HG03565 (cell line): ENCODE results near the gene PCDHA10.
"Not testable (repeated sequence)": the region's sequence is repeated elsewhere in the genome, so short reads cannot be mapped to it uniquely, and the experiment has no call there.

Experiments
- ATAC-seq: cut with Tn5 transposase; IDR thresholded peaks from one replicate; pipeline ENCODE4 v1.9.1; 2021; ENCODE audit warnings: mild to moderate bottlenecking, moderate library complexity; ENCODE audit not compliant: unreplicated experiment

PCDHA10 gene

GRCh38 chr5:140855772-140856674, at the start of gene PCDHA10:
Gene PCDHA10, plus strand, starts transcription at chr5:140855897. Its CDS starts 152 bp downstream, at chr5:140856049.
- no peak for ATAC-seq

GRCh38 chr5:140806834-140807775, 48.6 kb upstream of the PCDHA10 start, which contains the start of gene PCDHA4:
Gene PCDHA4, plus strand, starts transcription at chr5:140807068.
- ATAC-seq: no peak

- not testable (repeated sequence) for ATAC-seq
Measured at GRCh38 chr5:140808241-140808888, 47.3 kb upstream of the PCDHA10 start.

- no peak for ATAC-seq
Measured at GRCh38 chr5:140808889-140809291, 46.8 kb upstream of the PCDHA10 start.

- ATAC-seq: no peak
Measured at GRCh38 chr5:140821375-140822280, 34.1 kb upstream of the PCDHA10 start, which contains the start of gene PCDHA5. Gene PCDHA5, plus strand, starts transcription at chr5:140821613.

- ATAC-seq: no peak
Measured at GRCh38 chr5:140822281-140822629, 33.4 kb upstream of the PCDHA10 start.

- ATAC-seq: not testable (repeated sequence)
Measured at GRCh38 chr5:140822969-140823368, 32.7 kb upstream of the PCDHA10 start.

- ATAC-seq: no peak
Measured at GRCh38 chr5:140823475-140823874, 32.2 kb upstream of the PCDHA10 start.

- ATAC-seq: no peak
Measured at GRCh38 chr5:140827704-140828361, 27.9 kb upstream of the PCDHA10 start, which contains the start of gene PCDHA6. Gene PCDHA6, plus strand, starts transcription at chr5:140827960. Its CDS starts 132 bp downstream, at chr5:140828092.

- no peak for ATAC-seq
Measured at GRCh38 chr5:140828362-140828737, 27.3 kb upstream of the PCDHA10 start.

- not testable (repeated sequence) for ATAC-seq
Measured at GRCh38 chr5:140829511-140830501, 25.9 kb upstream of the PCDHA10 start.

- no peak for ATAC-seq
Measured at GRCh38 chr5:140833993-140834392, 21.7 kb upstream of the PCDHA10 start, which contains the start of gene PCDHA7. Gene PCDHA7, plus strand, starts transcription at chr5:140834269. Its CDS starts 115 bp downstream, at chr5:140834384.

- ATAC-seq: not testable (repeated sequence)
Measured at GRCh38 chr5:140834439-140835008, 21.2 kb upstream of the PCDHA10 start.

- no peak for ATAC-seq
Measured at GRCh38 chr5:140835622-140836510, 19.8 kb upstream of the PCDHA10 start.

GRCh38 chr5:140840978-140841962, 14.4 kb upstream of the PCDHA10 start, which contains the start of gene PCDHA8:
Gene PCDHA8, plus strand, starts transcription at chr5:140841187. Its CDS starts 135 bp downstream, at chr5:140841322.
- no peak for ATAC-seq
